NCI-H1092 (cell line): ENCODE data around the gene DDX50.
A peak's percentile ranks its signal among the peaks of the same experiment; 100 is the strongest.
"Not testable (repeated sequence)": the region's sequence is repeated elsewhere in the genome, so short reads cannot be mapped to it uniquely, and the experiment has no call there.

Source experiments
- DNase-seq: peaks from one replicate; lab custom pipeline; 2025; lab: John Stamatoyannopoulos, UW

Gene DDX50

GRCh38 chr10:68902382-68902781 is 1.3 kb downstream of the DDX50 start:
- no peak for DNase-seq

- no peak for DNase-seq
Observed at GRCh38 chr10:68924593-68924992, 23.5 kb downstream of the DDX50 start.

GRCh38 chr10:68925489-68925888 is 24.4 kb downstream of the DDX50 start:
- no peak for DNase-seq

DNA sequence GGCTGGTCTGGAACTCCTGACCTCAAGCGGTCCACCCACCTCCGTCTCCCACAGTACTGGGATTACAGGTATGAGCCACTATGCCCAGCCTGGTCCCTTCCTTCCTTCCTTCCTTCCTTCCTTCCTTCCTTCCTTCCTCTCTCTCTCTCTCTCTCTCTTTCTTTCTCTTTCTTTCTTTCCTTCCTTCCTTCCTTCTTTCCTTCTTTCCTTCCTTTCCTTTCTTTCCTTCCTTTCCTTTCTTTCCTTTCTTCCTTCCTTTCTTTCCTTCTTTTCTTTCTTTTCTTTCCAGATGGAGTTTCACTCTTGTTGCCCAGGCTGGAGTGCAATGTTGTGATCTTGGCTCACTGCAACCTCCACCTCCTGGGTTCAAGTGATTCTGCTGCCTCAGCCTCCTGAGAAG is 28.0 kb downstream of the DDX50 start:
- not testable (repeated sequence) for DNase-seq

DNA sequence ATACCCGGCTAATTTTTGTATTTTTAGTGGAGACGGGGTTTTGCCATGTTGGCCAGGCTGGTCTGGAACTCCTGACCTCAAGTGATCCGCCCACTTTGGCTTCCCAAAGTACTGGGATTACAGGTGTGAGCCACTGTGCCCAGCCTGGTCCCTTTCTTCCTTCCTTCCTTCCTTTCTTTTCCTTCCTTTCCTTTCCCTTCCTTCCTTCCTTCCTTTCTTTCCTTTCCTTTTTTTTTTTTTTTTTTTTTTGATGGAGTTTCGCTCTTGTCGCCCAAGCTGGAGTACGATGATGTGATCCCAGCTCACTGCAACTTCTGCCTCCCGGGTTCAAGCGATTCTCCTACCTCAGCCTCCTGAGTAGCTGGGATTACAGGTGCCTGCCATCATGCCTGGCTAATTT is 28.8 kb downstream of the DDX50 start:
- not testable (repeated sequence) for DNase-seq

- not testable (repeated sequence) for DNase-seq
Observed at GRCh38 chr10:68932860-68933259, 31.7 kb downstream of the DDX50 start.

GRCh38 chr10:68934994-68935393 is 33.9 kb downstream of the DDX50 start:
- DNase-seq, result no peak

DNA sequence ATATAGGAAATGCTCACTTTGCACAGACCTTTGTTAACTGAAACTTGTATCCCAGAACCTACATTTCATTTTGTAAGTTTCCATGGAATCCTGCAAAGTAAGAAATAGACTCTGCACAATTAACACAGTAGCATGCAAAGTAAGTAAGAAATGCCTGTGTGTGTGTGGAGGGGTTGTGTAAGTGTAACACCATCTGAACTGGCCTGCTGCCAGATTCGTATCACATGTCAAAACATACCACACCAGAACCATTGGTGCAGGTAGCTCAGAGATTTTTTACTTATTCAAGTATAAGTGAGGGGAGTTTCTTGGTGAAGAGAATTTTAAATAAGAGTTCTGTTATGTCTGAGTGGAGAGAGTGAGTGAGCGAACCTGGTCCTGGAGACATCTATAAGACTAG is 37.0 kb downstream of the DDX50 start:
- no peak for DNase-seq

GRCh38 chr10:68938884-68939283 is 37.8 kb downstream of the DDX50 start:
- DNase-seq, result no peak

DNA sequence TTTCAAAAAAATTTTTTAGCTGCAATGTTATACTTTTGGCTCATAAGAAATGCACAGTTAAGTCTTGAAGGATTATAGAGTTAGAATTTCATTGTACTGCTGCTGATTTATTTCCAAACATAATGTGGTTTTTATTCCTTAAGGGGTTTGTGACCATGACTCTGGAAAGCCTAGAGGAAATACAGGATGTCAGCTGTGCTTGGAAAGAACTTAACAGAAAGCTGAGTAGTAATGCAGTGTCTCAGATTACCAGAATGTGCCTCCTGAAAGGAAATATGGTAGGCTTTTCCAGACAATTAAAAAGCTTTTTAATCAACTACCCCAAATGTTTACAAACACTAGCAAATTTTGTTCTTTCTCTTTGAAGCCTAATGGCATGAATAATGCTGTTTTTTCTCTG is 39.8 kb downstream of the DDX50 start:
- DNase-seq, result not testable (repeated sequence)

DNA sequence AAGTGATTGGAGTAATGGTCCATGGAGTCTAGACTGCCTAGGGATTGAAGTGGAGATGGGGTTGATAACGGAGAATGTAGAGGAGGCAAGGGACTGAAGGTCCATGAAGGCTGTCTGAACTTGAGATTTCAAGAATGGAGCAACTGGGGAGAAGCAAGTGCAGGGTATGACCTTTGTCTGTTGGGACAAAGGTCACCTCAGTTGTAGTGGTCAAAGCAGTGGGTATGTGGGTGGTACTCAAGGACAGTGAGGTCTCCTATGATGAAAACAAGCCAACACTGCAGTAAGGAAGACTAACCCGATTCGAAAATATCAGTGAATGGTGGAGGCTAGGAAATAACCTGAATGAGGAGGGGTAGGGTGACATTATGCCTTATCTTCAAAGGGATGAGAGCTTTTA is 49.5 kb downstream of the DDX50 start:
- DNase-seq, result no peak

DNA sequence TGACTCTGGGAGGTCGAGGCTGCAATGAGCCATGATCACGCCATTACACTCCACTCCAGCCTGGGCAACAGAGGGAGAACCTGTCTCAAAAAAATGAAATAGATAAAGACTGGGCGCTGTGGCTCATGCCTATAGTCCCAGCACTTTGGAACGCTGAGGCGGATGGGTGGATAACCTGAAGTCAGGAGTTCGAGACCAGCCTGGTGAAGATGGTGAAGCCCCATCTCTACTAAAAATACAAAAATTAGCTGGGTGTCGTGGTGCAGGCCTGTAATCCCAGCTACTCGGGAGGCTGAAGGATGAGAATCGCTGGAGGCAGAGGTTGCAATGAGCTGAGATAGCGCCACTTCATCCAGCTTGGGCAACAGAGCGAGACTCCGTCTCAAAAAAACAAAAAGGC is 53.8 kb downstream of the DDX50 start:
- DNase-seq, result no peak

- DNase-seq, result peak; percentile 2
Observed at GRCh38 chr10:68955355-68955831, 54.3 kb downstream of the DDX50 start.

GRCh38 chr10:68955832-68956532 is 54.9 kb downstream of the DDX50 start, which contains the start of gene DDX21:
DDX21 (plus strand) TSS chr10:68956170; CDS start chr10:68956226, 56 bp downstream.
- DNase-seq, result peak; percentile 77

DNA sequence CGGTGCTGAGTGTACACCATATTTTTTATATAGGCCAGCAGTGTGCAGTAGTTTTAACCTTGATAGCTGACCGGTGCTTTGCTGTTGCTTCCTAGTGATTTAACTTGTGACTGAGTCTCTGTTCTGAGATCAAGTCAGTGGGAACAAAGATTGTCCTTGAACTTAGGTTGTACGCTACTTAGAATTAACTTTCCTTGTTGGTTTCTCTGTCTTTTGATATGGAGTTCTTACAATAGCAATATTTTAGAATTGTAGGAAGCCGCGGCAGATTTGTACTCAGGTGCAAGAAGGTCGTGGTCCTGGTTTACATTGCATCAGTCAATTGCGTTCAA is 56.1 kb downstream of the DDX50 start:
- DNase-seq, result no peak

- DNase-seq, result no peak
Observed at GRCh38 chr10:68957654-68958053, 56.5 kb downstream of the DDX50 start.

- DNase-seq, result no peak
Observed at GRCh38 chr10:68959695-68960527, 58.8 kb downstream of the DDX50 start.

- no peak for DNase-seq
Observed at GRCh38 chr10:68963151-68963550, 62.0 kb downstream of the DDX50 start.

GRCh38 chr10:68973975-68974374 is 72.9 kb downstream of the DDX50 start:
- DNase-seq, result no peak

GRCh38 chr10:68975936-68976473 is 74.9 kb downstream of the DDX50 start:
- DNase-seq, result not testable (repeated sequence)

GRCh38 chr10:68979738-68980137 is 78.6 kb downstream of the DDX50 start:
- not testable (repeated sequence) for DNase-seq

- DNase-seq, result no peak
Observed at GRCh38 chr10:68981074-68981473, 80.0 kb downstream of the DDX50 start.

DNA sequence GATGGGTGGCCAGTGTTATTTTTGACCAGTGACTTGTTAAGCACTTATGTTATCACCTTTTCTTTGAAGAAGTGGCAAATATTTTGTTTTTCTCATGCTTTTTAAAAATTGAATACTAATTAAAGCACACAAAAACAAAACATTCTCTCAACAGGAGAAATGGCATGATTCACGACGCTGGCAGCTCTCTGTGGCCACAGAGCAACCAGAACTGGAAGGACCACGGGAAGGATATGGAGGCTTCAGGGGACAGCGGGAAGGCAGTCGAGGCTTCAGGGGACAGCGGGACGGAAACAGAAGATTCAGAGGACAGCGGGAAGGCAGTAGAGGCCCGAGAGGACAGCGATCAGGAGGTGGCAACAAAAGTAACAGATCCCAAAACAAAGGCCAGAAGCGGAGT is 81.3 kb downstream of the DDX50 start:
- no peak for DNase-seq
